Sigmoid colon (tissue), 4 donors: ENCODE measurements around the gene ADGRF3.

Experiments used
- POLR2A ChIP-seq, 2 donors: fragments of 450-650 bp; IDR thresholded peaks; one replicate each; pipeline ENCODE4 v1.6.1; 2016; ENCODE audit warnings: antibody characterized with exemption in 2 of 2, mild to moderate bottlenecking in 2 of 2, moderate library complexity in 2 of 2
- POLR2AphosphoS5 ChIP-seq, 4 donors: sonication (generic); formaldehyde crosslinking; IDR thresholded peaks; one replicate each; pipeline ENCODE4 v1.6.1; 2017; ENCODE audit warnings: antibody characterized with exemption in 4 of 4
- TF ChIP-seq, protein P1 (sequence below), 4 experiments: fragments of 450-650 bp in 3 of 4; fragments of 200-600 bp in 1 of 4; IDR thresholded peaks; one replicate each; pipeline ENCODE4 v1.5.1; 2016 to 2019; ENCODE audit warnings: antibody characterized with exemption in 4 of 4, mild to moderate bottlenecking in 3 of 4, moderate library complexity in 2 of 4

DNA sequence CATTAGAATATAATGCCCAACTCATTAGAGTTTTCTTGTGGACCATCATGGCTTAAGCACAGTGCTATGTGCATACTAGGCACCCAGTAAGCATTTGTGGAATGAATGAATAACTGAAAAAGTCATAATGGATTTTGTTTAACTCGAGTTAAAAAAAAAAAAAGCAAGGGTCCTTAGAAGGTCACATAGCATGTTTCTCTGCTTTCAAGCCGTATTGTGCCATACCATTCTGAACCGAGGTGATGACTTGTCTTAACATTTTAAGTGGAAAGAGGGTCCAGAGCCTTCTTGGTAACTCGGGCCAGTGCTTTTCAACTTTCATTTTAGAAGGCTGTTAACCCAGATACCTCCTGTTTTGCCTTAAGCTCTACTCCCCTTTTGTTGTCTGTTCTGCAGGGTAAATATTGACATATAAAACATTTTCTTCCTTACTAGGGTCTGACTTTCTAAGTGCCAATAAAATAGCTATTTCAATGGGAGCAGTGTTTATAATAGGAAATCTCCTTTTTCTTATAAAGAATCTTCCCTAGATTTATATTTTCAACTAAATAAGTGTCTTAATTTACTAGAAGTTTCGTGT is 787 bp upstream of the ADGRF3 start:
- TF ChIP-seq, protein P1, sequence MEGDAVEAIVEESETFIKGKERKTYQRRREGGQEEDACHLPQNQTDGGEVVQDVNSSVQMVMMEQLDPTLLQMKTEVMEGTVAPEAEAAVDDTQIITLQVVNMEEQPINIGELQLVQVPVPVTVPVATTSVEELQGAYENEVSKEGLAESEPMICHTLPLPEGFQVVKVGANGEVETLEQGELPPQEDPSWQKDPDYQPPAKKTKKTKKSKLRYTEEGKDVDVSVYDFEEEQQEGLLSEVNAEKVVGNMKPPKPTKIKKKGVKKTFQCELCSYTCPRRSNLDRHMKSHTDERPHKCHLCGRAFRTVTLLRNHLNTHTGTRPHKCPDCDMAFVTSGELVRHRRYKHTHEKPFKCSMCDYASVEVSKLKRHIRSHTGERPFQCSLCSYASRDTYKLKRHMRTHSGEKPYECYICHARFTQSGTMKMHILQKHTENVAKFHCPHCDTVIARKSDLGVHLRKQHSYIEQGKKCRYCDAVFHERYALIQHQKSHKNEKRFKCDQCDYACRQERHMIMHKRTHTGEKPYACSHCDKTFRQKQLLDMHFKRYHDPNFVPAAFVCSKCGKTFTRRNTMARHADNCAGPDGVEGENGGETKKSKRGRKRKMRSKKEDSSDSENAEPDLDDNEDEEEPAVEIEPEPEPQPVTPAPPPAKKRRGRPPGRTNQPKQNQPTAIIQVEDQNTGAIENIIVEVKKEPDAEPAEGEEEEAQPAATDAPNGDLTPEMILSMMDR (IDR thresholded peaks at IDR 0.05), result no peak
- no peak for TF ChIP-seq POLR2AphosphoS5 (IDR thresholded peaks at IDR 0.05)
- no peak for TF ChIP-seq POLR2A (IDR thresholded peaks at IDR 0.05)
